ENCODE data around the gene BRME1. TPM values are rescaled to one million over a fixed set of nuclear protein-coding genes. Genes with fewer than 3 reads are reported as not detected.

Gene BRME1
- total RNA-seq, 4 donors from 2014 or later, result 0.42 to 1.1 (median 0.78) TPM

DNA sequence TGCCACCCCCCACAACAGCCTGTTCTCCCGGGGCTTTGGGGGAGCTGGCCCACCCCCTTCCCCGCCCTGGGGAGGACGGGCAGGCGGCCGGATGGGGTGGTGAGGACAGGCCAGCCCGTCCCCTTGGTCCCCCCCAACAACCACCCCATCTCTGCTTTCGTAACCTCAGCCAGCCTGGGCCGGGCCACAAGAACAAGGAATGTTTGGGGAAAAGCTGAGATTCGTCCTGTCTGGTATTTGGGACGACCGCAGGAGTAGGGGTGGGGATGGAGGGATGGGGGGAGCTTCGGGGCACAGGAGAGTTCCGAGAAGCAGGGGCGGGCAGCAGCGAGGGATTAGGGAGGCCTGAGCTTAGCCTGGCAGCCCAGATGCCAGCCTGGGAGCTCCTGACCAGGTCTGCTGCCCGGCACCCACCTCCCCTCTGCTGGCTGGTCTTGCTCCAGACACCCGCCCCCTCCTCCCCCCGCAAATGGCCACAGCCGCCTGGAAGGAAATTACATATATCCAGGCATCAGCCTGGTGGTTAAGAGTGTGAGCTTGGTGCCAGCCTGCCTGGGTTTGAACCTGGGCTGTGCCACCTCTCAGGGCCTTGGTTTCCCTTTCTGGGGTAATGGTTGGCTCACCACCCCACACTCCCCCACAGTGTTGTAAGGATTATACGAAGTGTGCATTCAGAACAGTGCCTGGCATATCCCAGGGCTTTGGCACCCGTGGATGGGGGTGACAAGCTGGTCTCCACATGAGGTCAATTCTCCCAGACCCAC, 32.6 kb upstream of the BRME1 start, which contains the start of gene PODNL1:
Gene PODNL1, minus strand, starts transcription at position 117 of the 764 bp plus-strand sequence. CDS start 236 bp downstream, outside the sequence.
- intact Hi-C loops (cut with DNase I), result no loop called here
- Histone ChIP-seq H3K4me1 (peaks cover 0 to 14% (median 12%) of the 10 kb centered on the region in 4 donors), H3K36me3 (no peaks in the 10 kb centered on the region), H3K27ac (replicated peaks in 1 of 4) (no peak within 1 kb of the TSS), H3K9me3 (no peaks in the 10 kb centered on the region), H3K27me3 (peaks cover 0 to 50% (median 12%) of the 10 kb centered on the region in 4 donors), H3K4me3 (peak within 1 kb of the TSS in 3 of 4 donors; percentile 8 to 27 (median 20))
- no peak for DNase-seq (ENCODE audit: extremely low spot score)
- TF ChIP-seq, protein P1, sequence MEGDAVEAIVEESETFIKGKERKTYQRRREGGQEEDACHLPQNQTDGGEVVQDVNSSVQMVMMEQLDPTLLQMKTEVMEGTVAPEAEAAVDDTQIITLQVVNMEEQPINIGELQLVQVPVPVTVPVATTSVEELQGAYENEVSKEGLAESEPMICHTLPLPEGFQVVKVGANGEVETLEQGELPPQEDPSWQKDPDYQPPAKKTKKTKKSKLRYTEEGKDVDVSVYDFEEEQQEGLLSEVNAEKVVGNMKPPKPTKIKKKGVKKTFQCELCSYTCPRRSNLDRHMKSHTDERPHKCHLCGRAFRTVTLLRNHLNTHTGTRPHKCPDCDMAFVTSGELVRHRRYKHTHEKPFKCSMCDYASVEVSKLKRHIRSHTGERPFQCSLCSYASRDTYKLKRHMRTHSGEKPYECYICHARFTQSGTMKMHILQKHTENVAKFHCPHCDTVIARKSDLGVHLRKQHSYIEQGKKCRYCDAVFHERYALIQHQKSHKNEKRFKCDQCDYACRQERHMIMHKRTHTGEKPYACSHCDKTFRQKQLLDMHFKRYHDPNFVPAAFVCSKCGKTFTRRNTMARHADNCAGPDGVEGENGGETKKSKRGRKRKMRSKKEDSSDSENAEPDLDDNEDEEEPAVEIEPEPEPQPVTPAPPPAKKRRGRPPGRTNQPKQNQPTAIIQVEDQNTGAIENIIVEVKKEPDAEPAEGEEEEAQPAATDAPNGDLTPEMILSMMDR (IDR thresholded peaks at IDR 0.05), result no peak
- no peak for TF ChIP-seq POLR2A (IDR thresholded peaks at IDR 0.05; ENCODE audit: low read depth)
- TF ChIP-seq POLR2AphosphoS5 (IDR thresholded peaks at IDR 0.05), result no peak
- no peak for TF ChIP-seq EP300 (IDR thresholded peaks at IDR 0.05)
- WGBS, result 30% methylated on average over 8 of the region's 21 CpGs

DNA sequence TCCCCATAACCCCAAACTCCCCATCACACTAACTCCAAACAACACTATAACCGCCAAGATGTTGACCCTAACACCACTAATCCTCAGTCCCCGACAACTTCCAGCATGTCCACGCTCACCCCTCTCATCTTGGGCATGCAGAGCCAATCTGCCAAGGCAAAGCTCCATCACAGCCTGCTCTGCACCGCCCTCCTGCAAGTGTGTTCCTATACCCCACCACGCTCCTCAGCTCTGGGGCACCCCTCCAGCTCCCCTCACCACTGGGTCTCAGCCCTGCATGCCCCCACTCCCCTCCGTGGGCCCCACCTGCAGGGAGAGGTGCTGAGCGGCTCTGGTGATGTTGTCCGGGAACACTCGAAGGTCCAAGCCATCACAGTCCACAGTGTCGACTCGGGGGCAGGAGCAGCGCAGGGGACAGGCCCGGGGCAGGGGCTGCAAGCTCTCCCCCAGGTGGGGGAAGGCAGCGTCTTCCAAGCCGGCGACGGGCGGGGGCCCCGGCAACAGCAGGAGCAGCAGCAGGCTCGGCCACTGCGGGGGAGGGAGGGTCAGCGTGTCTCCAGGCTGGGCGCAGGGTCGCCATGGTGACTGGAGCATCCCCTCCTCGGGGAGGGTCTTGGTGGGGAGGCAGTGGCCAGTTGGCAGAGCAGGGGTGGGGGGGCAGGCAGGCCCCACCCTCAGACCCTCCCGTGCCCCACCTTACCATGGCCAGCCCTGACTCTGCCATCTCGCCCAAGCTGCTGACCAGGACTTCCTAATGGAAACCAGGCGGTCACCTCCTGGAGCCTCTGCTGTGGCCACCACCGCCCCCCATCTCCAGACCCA, 31.8 kb upstream of the BRME1 start:
- Histone ChIP-seq H3K36me3 (no peaks in the 10 kb centered on the region), H3K4me3 (peak overlapping the region in 3 of 4 donors; percentile 8 to 27 (median 20)), H3K27ac (replicated peaks in 1 of 4) (no peak overlapping the region), H3K9me3 (no peaks in the 10 kb centered on the region), H3K4me1 (peaks cover 0 to 14% (median 12%) of the 10 kb centered on the region in 4 donors), H3K27me3 (peaks cover 0 to 58% (median 12%) of the 10 kb centered on the region in 4 donors)
- intact Hi-C loops (cut with DNase I), result no loop called here
- WGBS, result 37% methylated on average over 5 of the region's 29 CpGs
- DNase-seq (ENCODE audit: extremely low spot score), result no peak
- no peak for TF ChIP-seq POLR2AphosphoS5 (IDR thresholded peaks at IDR 0.05)
- TF ChIP-seq POLR2A (IDR thresholded peaks at IDR 0.05; ENCODE audit: low read depth), result no peak
- TF ChIP-seq, protein P1 (IDR thresholded peaks at IDR 0.05), result no peak
- TF ChIP-seq EP300 (IDR thresholded peaks at IDR 0.05), result no peak

DNA sequence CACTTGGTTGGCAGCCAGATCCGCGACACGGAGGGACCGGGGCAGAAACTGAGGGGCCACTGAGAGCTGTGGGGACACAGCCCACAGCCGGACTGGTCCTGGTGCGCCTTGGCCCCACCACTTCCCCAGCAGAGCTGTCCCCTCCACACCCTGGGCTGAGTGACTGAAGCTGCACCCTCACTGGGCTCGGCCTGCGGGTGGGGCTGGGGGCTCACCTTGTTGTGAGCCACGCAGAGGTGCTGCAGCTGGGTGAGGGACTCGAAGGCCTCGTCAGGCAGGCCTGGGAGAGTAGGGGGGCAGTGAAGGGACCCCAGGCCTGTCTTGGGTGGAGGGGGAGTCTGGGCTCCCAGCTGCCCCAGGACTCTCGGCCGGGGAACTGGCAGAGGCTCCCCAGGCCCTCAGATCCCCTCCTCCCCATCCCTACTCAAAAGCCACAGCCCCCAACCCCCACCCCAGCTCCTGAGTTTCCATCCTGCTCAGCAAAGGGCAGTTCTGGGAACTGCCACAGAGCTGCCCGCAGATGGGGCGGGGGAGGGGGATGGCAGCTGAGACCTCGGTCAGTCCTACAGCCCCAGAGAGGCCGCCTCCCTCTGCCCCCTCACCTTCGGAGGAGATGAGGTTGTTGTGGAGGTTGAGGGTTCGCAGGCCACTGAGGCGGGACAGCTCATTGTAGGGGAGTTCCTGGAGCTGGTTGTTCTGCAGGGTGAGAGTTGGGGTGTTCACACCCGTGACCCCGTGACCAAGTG, 30.0 kb upstream of the BRME1 start:
- Histone ChIP-seq H3K27me3 (peaks cover 0 to 59% (median 12%) of the 10 kb centered on the region in 4 donors), H3K4me1 (peaks cover 0 to 14% (median 12%) of the 10 kb centered on the region in 4 donors), H3K9me3 (no peaks in the 10 kb centered on the region), H3K36me3 (peaks cover 0 to 9% (median 6%) of the 10 kb centered on the region in 4 donors), H3K4me3 (no peak overlapping the region), H3K27ac (replicated peaks in 1 of 4) (no peak overlapping the region)
- TF ChIP-seq, protein P1 (IDR thresholded peaks at IDR 0.05), result no peak
- TF ChIP-seq EP300 (IDR thresholded peaks at IDR 0.05) (no peak), POLR2A (IDR thresholded peaks at IDR 0.05; ENCODE audit: low read depth) (no peak), POLR2AphosphoS5 (IDR thresholded peaks at IDR 0.05) (no peak)
- intact Hi-C loops (cut with DNase I), result no loop called here
- WGBS, result 70% methylated on average over 13 of the region's 22 CpGs
- DNase-seq (ENCODE audit: extremely low spot score), result no peak

DNA sequence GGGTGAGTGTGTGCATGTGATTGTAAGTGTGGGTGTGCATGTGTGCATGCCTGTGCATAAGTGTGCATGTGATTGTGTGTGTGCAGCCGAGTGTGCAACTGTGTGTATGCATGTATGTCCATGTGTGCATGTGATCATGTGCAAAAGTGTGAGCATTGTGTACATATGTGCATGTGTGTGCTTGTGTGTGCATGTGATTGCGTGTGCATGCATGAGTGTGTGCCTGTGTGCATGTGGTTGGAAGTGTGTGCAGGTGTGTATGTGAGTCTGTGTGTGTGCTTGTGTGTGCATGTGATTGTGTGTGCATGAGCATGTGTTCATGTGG, 28.8 kb upstream of the BRME1 start:
- Histone ChIP-seq H3K36me3 (peaks cover 0 to 20% (median 16%) of the 10 kb centered on the region in 4 donors), H3K27ac (replicated peaks in 1 of 4) (no peak overlapping the region), H3K9me3 (no peaks in the 10 kb centered on the region), H3K27me3 (peaks cover 0 to 59% (median 12%) of the 10 kb centered on the region in 4 donors), H3K4me3 (no peak overlapping the region), H3K4me1 (peaks cover 0 to 14% (median 12%) of the 10 kb centered on the region in 4 donors)
- intact Hi-C loops (cut with DNase I), result no loop called here
- DNase-seq (ENCODE audit: extremely low spot score), result no peak
- 87% methylated on average over 2 of the region's 2 CpGs for WGBS
- no peak for TF ChIP-seq EP300 (IDR thresholded peaks at IDR 0.05)
- no peak for TF ChIP-seq POLR2A (IDR thresholded peaks at IDR 0.05; ENCODE audit: low read depth)
- no peak for TF ChIP-seq POLR2AphosphoS5 (IDR thresholded peaks at IDR 0.05)
- TF ChIP-seq, protein P1 (IDR thresholded peaks at IDR 0.05), result no peak

All from esophagus muscularis mucosa (tissue), 4 donors.